HEK293T (cell line): ENCODE measurements around the gene AMOTL2.

Experiments used
- PKNOX1 ChIP-seq: fragments of 450-650 bp; IDR thresholded peaks from 2 replicates; pipeline ENCODE4 v1.6.1; 2016
- SUZ12 ChIP-seq: fragments of 450-650 bp; IDR thresholded peaks from 2 replicates; pipeline ENCODE4 v1.6.1; 2016; ENCODE audit warnings: mild to moderate bottlenecking

DNA sequence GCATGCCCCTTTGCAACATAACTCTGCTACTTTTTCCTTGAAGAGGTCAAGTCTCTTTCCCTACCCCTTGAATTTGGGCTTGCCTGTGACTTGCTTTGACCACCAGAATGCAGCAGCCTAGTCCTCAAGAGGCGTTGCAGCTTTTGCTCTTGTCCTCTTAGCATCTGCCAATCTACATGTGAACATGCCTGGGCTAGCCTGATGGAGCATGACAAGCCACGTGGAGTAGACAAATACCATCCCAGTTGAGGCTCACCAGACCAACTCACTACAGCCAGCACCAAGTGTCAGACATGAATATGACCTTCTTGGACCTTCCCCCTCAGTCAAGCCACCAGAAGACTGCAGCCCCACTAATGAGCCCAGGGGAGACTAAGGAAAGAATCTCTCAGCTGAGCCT lies 32.9 kb downstream of the AMOTL2 start:
- TF ChIP-seq PKNOX1 (no peak), SUZ12 (no peak)
